ENCODE measurements around the gene FBXL7. TPM values are rescaled to one million over a fixed set of nuclear protein-coding genes. Genes with fewer than 3 reads are reported as not detected.

The FBXL7 gene
- total RNA-seq, 4 donors from 2014 or later, result 14.2 to 32.1 (median 24.9) TPM

- Histone ChIP-seq H3K27me3 (no peaks in the 10 kb centered on the region), H3K4me1 (peaks cover 0 to 26% (median 0%) of the 10 kb centered on the region in 3 donors), H3K27ac (no peak overlapping the region), H3K4me3 (no peak overlapping the region), H3K36me3 (no peaks in the 10 kb centered on the region), H3K9me3 (no peaks in the 10 kb centered on the region)
- TF ChIP-seq CTCF (IDR thresholded peaks at IDR 0.05) (no peak), POLR2A (IDR thresholded peaks at IDR 0.05) (no peak), EP300 (IDR thresholded peaks at IDR 0.05) (no peak), POLR2AphosphoS5 (IDR thresholded peaks at IDR 0.05) (no peak)
- no peak for ATAC-seq
- WGBS, 2 donors (ENCODE audit: low coverage in 1 of 2), result 79 to 92% methylated on average over 2 of the region's 2 CpGs
These were observed 200.4 kb downstream of the FBXL7 start for GRCh38 chr5:15700373-15700772.

DNA sequence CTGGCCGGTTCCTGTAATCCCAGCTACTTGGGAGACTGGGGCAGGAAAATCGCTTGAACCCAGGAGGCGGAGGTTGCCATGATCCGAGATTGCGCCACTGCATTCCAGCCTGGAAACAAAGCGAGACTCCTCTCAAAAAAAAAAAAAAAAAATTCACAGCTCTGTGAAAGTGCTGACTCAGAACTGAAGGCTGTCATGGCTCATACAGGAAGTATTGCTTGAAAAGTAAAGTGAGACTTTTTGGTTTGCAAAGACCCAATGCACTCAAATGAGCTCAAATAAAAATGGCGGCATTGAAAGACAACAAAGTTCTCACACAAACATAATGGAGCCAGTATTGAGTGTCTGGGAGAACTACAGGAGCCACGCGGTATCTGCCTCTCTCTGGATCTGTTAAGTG is 202.1 kb downstream of the FBXL7 start:
- no peaks in the 10 kb centered on the region for H3K9me3 ChIP-seq
- H3K4me3 ChIP-seq, result no peak overlapping the region
- no peaks in the 10 kb centered on the region for H3K27me3 ChIP-seq
- H3K27ac ChIP-seq, result no peak overlapping the region
- TF ChIP-seq POLR2A (IDR thresholded peaks at IDR 0.05) (no peak), CTCF (IDR thresholded peaks at IDR 0.05) (no peak), EP300 (IDR thresholded peaks at IDR 0.05) (no peak), POLR2AphosphoS5 (IDR thresholded peaks at IDR 0.05) (no peak)
- peaks cover 0 to 19% (median 0%) of the 10 kb centered on the region in 3 donors for H3K4me1 ChIP-seq
- ATAC-seq, result no peak
- WGBS, 2 donors (ENCODE audit: low coverage in 1 of 2), result 100% methylated on average over 3 to 9 of the region's 9 CpGs
- H3K36me3 ChIP-seq, result no peaks in the 10 kb centered on the region

- WGBS, 2 donors (ENCODE audit: low coverage in 1 of 2), result 82 to 92% methylated on average over 3 of the region's 3 CpGs
- no peak for TF ChIP-seq CTCF (IDR thresholded peaks at IDR 0.05)
- TF ChIP-seq EP300 (IDR thresholded peaks at IDR 0.05), result no peak
- no peak for TF ChIP-seq POLR2A (IDR thresholded peaks at IDR 0.05)
- TF ChIP-seq POLR2AphosphoS5 (IDR thresholded peaks at IDR 0.05), result no peak
- Histone ChIP-seq H3K27ac (no peak overlapping the region), H3K9me3 (no peaks in the 10 kb centered on the region), H3K4me1 (peaks cover 0 to 33% (median 3%) of the 10 kb centered on the region in 3 donors), H3K27me3 (no peaks in the 10 kb centered on the region), H3K36me3 (no peaks in the 10 kb centered on the region), H3K4me3 (no peak overlapping the region)
- no peak for ATAC-seq
These were observed 203.9 kb downstream of the FBXL7 start for GRCh38 chr5:15703901-15704300.

GRCh38 chr5:15704397-15704947 is 204.5 kb downstream of the FBXL7 start:
- Histone ChIP-seq H3K4me3 (no peak overlapping the region), H3K9me3 (no peaks in the 10 kb centered on the region), H3K36me3 (no peaks in the 10 kb centered on the region), H3K4me1 (peaks cover 0 to 33% (median 3%) of the 10 kb centered on the region in 3 donors), H3K27ac (no peak overlapping the region), H3K27me3 (no peaks in the 10 kb centered on the region)
- no peak for ATAC-seq
- TF ChIP-seq CTCF (IDR thresholded peaks at IDR 0.05), result no peak
- TF ChIP-seq EP300 (IDR thresholded peaks at IDR 0.05), result no peak
- no peak for TF ChIP-seq POLR2A (IDR thresholded peaks at IDR 0.05)
- TF ChIP-seq POLR2AphosphoS5 (IDR thresholded peaks at IDR 0.05), result no peak

DNA sequence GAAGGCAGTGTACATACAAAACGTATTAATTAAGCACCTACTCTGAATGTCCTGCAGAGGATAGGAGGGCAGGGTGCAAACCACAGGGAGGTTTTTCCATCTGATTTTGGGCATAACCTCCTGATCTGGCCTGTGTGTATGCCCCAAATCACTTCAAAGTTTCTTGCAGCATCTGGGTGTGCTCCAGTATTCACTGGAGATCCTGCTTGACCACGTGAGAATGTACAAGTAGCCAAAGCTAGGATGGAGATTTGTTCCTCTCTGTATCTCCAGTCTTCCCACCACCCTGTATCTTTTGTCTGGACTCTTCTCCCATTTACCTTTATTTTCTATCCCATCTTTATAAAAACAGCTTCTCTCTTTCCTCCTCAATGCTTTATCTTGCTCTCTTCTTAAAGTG is 207.7 kb downstream of the FBXL7 start:
- Histone ChIP-seq H3K9me3 (no peaks in the 10 kb centered on the region), H3K4me1 (peaks cover 0 to 23% (median 3%) of the 10 kb centered on the region in 3 donors), H3K27me3 (no peaks in the 10 kb centered on the region), H3K4me3 (no peak overlapping the region), H3K36me3 (no peaks in the 10 kb centered on the region), H3K27ac (no peak overlapping the region)
- no peak for TF ChIP-seq EP300 (IDR thresholded peaks at IDR 0.05)
- no peak for TF ChIP-seq POLR2A (IDR thresholded peaks at IDR 0.05)
- no peak for TF ChIP-seq CTCF (IDR thresholded peaks at IDR 0.05)
- no peak for TF ChIP-seq POLR2AphosphoS5 (IDR thresholded peaks at IDR 0.05)
- WGBS, 2 donors (ENCODE audit: low coverage in 1 of 2), result 64 to 67% methylated on average over 2 of the region's 2 CpGs
- ATAC-seq, result no peak
